Pulmonary artery endothelial cell (primary cell): ENCODE data around the gene KRTAP10-8. TPM values are rescaled to one million over a fixed set of nuclear protein-coding genes. Genes with fewer than 3 reads are reported as not detected.
"Not testable (repeated sequence)": the region's sequence is repeated elsewhere in the genome, so short reads cannot be mapped to it uniquely, and the experiment has no call there.

Experiments used
- DNase-seq: peaks from one replicate; pipeline ENCODE4 v3.0.0-alpha.2; 2011; ENCODE audit warnings: low read depth, low spot score
- total RNA-seq: library from RNA; depleted of rRNA; stranded (reverse); fragments of >200 nt; gene quantifications from 2 replicates; pipeline ENCODE4 v1.2.3, GENCODE V29; 2014

Gene KRTAP10-8
- total RNA-seq, 1 donor from 2014 or later = not detected

- no peak for DNase-seq
Measured at GRCh38 chr21:44579056-44579832, 32.6 kb upstream of the KRTAP10-8 start.

DNA sequence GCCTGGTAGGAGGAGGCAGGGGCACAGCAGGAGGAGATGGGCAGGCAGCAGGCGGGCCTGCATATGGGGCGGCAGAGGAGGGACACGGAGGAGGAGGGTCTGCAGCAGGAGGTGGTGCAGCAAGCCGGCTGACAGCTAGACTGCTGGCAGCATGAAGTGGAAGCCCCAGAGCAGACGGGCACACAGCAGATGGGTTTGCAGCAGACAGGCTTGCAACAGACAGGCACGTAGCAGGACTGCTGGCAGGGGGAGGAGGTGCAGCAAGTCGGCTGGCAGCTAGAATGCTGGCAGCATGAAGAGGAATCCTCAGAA is 32.1 kb upstream of the KRTAP10-8 start:
- no peak for DNase-seq

- DNase-seq = not testable (repeated sequence)
Measured at GRCh38 chr21:44580231-44580821, 31.6 kb upstream of the KRTAP10-8 start, which contains the start of gene KRTAP10-5. KRTAP10-5 (minus strand) TSS chr21:44580604; CDS start chr21:44580578, 26 bp downstream.

DNA sequence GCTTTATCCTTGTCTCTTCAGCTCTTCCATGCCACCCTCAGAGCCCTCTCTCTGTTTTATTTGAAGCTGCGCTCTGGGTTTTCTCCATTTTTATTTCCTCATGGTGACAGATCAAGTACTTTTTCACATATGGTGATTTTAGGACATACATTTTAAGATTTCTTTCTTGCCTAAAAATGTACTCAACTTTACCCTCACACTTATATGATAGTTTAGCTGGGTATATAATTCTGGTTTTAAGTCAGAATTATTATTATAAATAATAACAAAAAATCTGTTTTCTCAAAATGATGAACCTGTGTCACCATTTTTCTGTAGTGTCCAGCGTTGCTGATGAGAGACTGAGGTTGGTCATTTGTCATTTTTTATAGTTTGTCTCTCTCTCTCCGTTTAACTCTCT is 30.7 kb upstream of the KRTAP10-8 start:
- DNase-seq = no peak

GRCh38 chr21:44582055-44582454 is 29.8 kb upstream of the KRTAP10-8 start:
- DNase-seq = no peak

- no peak for DNase-seq
Measured at GRCh38 chr21:44583089-44583799, 28.6 kb upstream of the KRTAP10-8 start.

GRCh38 chr21:44583800-44584147 is 28.1 kb upstream of the KRTAP10-8 start:
- no peak for DNase-seq

- no peak for DNase-seq
Measured at GRCh38 chr21:44585892-44586291, 26.0 kb upstream of the KRTAP10-8 start.

DNA sequence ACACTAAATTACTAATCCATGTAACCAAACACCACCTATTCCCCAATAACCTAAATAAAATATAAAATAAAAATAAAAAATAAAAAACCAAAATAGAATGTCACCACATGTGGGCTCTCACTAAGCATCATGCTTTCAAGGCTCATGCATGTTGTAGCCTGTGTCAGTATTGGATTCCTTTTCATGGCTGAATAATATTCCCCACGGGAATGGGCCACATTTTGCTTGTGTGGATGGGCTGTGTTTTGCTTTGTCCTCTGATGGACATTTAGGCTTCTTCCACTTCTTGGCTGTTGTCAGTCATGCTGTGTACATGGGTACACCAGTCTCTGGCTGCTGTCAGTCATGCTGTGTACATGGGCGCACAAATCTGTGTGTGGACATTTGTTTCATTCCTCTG is 22.8 kb upstream of the KRTAP10-8 start:
- DNase-seq = no peak

- DNase-seq = no peak
Measured at GRCh38 chr21:44589586-44590305, 22.1 kb upstream of the KRTAP10-8 start.

DNA sequence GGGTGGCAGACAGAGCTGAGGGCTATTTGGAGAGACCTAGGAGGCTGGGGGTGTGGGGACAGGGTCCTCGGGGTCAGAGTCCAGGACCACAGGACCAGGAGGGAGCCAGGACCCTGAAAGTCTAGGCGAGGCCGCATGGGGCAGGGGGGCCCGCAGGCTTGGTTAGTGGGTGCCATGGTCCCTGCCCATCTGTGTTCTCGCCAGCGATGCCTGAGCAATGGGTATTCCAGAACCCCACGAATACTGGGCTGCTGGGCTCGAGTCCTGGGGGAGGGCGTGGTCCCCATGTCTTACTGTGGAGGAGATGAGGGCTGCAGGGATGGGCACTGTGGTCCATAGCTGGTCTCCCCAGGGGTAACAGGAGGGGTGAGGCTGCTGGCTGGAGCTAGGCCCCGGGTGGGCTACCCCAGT is 21.6 kb upstream of the KRTAP10-8 start:
- DNase-seq = no peak

DNA sequence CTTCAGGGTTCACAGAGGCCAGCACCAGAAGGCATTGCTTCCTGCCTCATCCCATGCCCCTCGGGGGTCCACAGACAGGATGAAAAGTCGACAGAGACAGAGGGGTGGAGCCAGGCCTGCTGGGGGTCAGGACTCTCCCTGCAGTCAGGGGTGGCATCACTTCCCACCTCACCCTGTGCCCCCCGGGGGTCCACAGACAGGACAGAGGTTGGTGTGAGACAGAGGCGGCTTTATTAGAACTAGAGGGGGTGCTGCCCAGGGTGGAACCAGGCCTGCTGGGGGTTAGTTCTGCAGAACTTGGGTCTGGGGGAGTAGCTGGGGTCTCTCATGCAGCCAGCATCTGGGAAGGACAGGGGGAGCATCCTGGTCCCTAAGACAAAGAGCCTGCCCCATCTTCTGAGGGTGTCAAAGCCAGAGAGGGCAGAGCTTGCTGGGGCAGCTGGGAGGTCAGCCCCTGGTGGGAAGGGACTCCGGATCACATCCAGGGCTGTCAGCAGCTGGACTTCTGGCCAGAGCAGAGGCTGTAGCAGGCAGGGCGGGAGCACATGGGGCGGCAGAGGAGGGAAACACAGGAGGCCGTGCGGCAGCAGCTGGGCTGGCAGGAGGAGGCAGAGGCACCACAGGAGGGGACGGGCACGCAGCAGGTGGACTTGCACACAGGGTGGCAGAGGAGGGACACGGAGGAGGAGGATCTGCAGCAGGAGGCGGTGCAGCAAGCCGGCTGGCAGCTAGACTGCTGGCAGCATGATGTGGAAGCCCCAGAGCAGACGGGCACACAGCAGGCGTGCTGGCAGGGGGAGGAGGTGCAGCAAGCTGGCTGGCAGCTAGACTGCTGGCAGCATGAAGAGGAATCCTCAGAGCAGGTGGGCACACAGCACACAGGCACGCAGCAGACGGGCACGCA is 20.7 kb upstream of the KRTAP10-8 start:
- DNase-seq = not testable (repeated sequence)

DNA sequence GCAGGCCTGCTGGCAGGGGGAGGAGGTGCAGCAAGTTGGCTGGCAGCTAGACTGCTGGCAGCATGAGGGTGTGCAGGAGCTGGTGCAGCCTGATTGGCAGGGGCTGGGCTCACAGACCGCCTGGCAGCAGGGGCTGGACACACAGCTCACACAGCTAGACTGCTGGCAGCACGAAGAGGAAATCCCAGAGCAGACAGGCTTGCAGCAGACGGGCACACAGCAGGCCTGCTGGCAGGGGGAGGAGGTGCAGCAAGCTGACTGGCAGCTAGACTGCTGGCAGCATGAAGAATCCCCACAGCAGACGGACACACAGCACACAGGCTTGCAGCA is 20.1 kb upstream of the KRTAP10-8 start:
- not testable (repeated sequence) for DNase-seq

GRCh38 chr21:44592446-44593311 is 19.2 kb upstream of the KRTAP10-8 start, which contains the start of gene KRTAP10-6:
KRTAP10-6 (minus strand) TSS chr21:44592505; CDS start chr21:44592484, 21 bp downstream.
- DNase-seq = no peak

DNA sequence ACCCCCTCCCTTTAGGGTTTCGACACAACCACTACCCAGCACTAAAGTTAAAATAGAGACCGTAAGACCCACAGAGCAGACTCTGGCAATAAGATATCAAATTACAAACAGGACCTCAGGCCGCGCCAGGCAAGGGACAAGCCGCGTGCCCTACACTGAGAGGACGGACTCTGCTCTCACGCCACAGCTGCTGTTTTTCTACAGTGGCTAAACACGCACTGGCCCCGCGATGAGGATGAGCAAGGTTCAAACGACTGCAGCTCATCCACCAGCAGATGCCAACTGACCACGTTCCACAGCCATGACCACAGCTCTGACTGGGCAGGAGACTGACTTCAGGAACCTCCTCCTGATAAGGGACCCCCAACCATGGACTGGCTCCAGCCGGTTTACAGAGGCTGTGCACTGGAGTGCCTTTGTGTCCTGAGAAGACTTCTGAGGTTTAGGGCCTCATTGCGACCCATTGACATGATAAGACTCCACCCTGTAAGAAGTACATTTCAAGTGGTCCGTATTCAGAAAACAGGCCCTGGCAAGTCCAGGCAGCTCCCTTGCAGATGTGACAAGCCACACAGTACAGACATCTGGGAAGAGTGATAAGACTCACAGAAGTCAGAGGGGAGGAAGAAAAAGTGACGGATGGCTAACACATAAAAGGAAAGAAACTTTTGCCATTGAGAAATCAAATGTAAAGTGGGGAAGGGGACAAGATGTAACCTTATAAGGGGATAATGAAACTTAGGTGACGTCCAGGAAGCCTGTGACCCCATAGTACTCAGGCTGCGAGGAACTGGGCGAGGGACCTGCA is 18.1 kb upstream of the KRTAP10-8 start:
- no peak for DNase-seq

DNA sequence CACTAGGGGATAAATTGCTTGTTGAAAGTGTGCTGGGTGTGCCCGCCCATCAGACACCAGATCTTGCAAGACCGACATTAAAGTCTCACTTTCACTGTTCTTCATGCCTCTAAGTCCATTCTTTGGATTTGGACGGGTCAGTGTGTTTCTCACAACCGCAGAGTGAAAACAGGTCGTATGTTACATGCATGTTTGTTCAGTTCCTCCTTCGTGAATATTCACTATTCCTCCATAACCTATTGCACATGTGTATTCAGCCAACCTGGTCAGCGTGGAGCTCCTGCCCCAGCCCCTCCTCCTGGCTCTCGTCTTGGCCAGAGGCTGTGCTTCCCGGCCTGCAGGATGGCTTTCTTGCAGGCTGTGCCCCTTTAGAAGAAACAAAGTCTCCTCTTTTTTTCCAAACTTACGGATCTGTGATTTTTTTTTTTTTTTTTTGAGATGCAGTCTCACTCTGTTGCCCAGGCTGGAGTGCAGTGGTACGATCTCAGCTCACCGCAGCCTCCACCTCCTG is 17.4 kb upstream of the KRTAP10-8 start:
- no peak for DNase-seq

GRCh38 chr21:44595524-44595923 is 16.4 kb upstream of the KRTAP10-8 start:
- no peak for DNase-seq

GRCh38 chr21:44596068-44596725 is 15.7 kb upstream of the KRTAP10-8 start:
- DNase-seq = no peak
